Spleen (tissue), 7 donors: ENCODE data around the gene NXN.

Source experiments
- POLR2A ChIP-seq, 3 donors: fragments of 450-650 bp; IDR thresholded peaks; one replicate each; pipeline ENCODE4 v1.5.1; 2017; ENCODE audit warnings: antibody characterized with exemption in 3 of 3, mild to moderate bottlenecking in 1 of 3
- POLR2AphosphoS5 ChIP-seq, 3 donors: sonication (generic); formaldehyde crosslinking; IDR thresholded peaks; one replicate each; pipeline ENCODE4 v1.5.1; 2017; ENCODE audit warnings: antibody characterized with exemption in 3 of 3
- TF ChIP-seq, protein P1 (sequence below), 11 experiments: fragments of 200-600 bp in 7 of 11; fragments of 450-650 bp in 4 of 11; sonication (generic) in 4 of 11; IDR thresholded peaks in 8 of 11; conservative IDR thresholded peaks in 3 of 11; 1 replicate in 7 of 11; 2 replicates in 4 of 11; pipeline versions ENCODE4 v1.4.0 to v1.8.0; 2016 to 2021; ENCODE audit warnings: antibody characterized with exemption in 11 of 11, inconsistent platforms in 4 of 11, mild to moderate bottlenecking in 1 of 11
- donor health status: DM: no; HTN: no; CAD: no; lungs with moderate emphysema.
- donor health status: DM: no; HTN: no; CAD: no.
- donor health status: DM: no; HTN: no; CAD: no.

DNA sequence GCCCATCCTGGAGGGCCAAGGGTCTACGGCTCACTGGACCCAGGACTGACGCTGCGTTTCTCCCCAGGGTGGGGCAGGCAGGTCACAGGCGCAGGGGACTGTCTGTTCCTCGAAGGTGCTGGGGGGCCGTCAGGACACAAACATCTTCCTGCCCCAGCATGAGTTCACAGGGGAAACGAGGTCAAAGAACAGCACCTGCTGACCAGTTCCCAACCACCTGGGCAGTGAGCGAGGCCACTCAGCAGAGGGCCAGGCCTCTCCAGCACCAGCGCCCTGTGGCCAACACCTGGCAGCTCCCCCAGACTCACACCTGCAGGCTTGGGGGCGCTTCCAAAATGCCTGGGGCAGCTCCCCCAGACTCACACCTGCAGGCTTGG lies 47.0 kb upstream of the NXN start:
- TF ChIP-seq, protein P1, sequence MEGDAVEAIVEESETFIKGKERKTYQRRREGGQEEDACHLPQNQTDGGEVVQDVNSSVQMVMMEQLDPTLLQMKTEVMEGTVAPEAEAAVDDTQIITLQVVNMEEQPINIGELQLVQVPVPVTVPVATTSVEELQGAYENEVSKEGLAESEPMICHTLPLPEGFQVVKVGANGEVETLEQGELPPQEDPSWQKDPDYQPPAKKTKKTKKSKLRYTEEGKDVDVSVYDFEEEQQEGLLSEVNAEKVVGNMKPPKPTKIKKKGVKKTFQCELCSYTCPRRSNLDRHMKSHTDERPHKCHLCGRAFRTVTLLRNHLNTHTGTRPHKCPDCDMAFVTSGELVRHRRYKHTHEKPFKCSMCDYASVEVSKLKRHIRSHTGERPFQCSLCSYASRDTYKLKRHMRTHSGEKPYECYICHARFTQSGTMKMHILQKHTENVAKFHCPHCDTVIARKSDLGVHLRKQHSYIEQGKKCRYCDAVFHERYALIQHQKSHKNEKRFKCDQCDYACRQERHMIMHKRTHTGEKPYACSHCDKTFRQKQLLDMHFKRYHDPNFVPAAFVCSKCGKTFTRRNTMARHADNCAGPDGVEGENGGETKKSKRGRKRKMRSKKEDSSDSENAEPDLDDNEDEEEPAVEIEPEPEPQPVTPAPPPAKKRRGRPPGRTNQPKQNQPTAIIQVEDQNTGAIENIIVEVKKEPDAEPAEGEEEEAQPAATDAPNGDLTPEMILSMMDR (IDR thresholded peaks at IDR 0.05 in 8 of 11, conservative IDR thresholded peaks at IDR 0.05 in 3 of 11), result no peak
- TF ChIP-seq POLR2A (IDR thresholded peaks at IDR 0.05), result no peak
- TF ChIP-seq POLR2AphosphoS5 (IDR thresholded peaks at IDR 0.05), result no peak
